ENCODE data around the gene PPP1R10. TPM values are rescaled to one million over a fixed set of nuclear protein-coding genes. Genes with fewer than 3 reads are reported as not detected.
A peak's percentile ranks its signal among the peaks of the same experiment; 100 is the strongest.

Gene PPP1R10
- total and polyA plus RNA-seq, 2 of the 13 experiments (the other 11 are each of a cell fraction or from before 2014, with no cell fraction given) = 26.3 to 38.4 TPM

DNA sequence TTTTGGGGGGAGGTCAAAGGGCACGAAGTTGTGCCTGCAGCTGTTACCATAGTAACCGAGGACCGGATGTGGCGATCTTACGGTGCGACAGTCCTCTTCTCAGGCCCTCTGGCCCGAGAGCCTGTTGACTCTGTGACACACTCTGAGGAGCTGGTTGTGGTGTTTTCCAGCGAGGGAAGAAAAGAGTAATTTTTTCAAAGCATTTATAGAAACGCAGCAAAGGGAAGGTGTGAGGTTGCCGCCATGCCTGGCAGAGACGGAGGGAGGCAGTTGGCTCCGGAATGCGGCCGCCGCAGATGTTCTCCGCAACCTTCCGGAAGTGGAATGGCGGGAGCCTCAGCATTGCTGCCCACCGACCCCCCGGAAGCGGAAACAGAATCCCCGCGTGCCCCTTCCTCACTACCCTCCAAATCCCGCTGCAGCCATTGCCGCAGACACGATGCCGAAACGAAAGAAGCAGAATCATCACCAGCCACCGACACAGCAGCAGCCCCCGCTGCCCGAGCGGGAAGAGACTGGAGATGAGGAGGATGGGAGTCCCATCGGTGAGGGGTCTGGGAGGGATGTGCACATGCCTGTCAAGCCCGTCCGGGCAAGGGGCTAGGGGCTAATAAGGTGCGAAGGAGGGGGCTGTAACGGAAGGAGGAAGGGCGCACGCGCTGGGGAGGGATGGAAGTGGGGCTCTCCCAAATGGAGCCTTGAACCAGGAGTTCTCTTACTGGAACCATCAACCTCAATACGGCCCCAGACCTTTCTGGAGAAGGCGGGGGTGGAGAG is 59.9 kb downstream of the PPP1R10 start, which contains the start of gene PRR3 (continued):
- TF ChIP-seq, protein P1, sequence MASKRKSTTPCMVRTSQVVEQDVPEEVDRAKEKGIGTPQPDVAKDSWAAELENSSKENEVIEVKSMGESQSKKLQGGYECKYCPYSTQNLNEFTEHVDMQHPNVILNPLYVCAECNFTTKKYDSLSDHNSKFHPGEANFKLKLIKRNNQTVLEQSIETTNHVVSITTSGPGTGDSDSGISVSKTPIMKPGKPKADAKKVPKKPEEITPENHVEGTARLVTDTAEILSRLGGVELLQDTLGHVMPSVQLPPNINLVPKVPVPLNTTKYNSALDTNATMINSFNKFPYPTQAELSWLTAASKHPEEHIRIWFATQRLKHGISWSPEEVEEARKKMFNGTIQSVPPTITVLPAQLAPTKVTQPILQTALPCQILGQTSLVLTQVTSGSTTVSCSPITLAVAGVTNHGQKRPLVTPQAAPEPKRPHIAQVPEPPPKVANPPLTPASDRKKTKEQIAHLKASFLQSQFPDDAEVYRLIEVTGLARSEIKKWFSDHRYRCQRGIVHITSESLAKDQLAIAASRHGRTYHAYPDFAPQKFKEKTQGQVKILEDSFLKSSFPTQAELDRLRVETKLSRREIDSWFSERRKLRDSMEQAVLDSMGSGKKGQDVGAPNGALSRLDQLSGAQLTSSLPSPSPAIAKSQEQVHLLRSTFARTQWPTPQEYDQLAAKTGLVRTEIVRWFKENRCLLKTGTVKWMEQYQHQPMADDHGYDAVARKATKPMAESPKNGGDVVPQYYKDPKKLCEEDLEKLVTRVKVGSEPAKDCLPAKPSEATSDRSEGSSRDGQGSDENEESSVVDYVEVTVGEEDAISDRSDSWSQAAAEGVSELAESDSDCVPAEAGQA (IDR thresholded peaks at IDR 0.05; ENCODE audit: low read depth) = peak; percentile 93
- TF ChIP-seq, protein P1 (CRISPR knock-in tag; IDR thresholded peaks at IDR 0.05; ENCODE audit: borderline replicate concordance) = no peak
- no peak; the same call in 1 of the 2 replicates for TF ChIP-seq ZNF766 (CRISPR knock-in tag; IDR thresholded peaks at IDR 0.05; ENCODE audit: borderline replicate concordance)
- TF ChIP-seq ZSCAN9 (CRISPR knock-in tag; IDR thresholded peaks at IDR 0.05; ENCODE audit: borderline replicate concordance) = peak; percentile 84; the same call in 1 of the 2 replicates
- TF ChIP-seq, protein P2, sequence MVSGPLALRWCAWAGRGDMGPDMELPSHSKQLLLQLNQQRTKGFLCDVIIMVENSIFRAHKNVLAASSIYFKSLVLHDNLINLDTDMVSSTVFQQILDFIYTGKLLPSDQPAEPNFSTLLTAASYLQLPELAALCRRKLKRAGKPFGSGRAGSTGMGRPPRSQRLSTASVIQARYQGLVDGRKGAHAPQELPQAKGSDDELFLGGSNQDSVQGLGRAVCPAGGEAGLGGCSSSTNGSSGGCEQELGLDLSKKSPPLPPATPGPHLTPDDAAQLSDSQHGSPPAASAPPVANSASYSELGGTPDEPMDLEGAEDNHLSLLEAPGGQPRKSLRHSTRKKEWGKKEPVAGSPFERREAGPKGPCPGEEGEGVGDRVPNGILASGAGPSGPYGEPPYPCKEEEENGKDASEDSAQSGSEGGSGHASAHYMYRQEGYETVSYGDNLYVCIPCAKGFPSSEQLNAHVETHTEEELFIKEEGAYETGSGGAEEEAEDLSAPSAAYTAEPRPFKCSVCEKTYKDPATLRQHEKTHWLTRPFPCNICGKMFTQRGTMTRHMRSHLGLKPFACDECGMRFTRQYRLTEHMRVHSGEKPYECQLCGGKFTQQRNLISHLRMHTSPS (CRISPR knock-in tag; IDR thresholded peaks at IDR 0.05; ENCODE audit: low read depth) = no peak
- TF ChIP-seq, protein P3, sequence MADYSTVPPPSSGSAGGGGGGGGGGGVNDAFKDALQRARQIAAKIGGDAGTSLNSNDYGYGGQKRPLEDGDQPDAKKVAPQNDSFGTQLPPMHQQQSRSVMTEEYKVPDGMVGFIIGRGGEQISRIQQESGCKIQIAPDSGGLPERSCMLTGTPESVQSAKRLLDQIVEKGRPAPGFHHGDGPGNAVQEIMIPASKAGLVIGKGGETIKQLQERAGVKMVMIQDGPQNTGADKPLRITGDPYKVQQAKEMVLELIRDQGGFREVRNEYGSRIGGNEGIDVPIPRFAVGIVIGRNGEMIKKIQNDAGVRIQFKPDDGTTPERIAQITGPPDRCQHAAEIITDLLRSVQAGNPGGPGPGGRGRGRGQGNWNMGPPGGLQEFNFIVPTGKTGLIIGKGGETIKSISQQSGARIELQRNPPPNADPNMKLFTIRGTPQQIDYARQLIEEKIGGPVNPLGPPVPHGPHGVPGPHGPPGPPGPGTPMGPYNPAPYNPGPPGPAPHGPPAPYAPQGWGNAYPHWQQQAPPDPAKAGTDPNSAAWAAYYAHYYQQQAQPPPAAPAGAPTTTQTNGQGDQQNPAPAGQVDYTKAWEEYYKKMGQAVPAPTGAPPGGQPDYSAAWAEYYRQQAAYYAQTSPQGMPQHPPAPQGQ (CRISPR knock-in tag; IDR thresholded peaks at IDR 0.05; ENCODE audit: borderline replicate concordance) = no peak; the same call in 1 of the 2 replicates
- TF ChIP-seq AGO2 (optimal IDR thresholded peaks at IDR 0.05; ENCODE audit: low read depth, low read length) = peak; percentile 90
- no peak; the same call in 1 of the 2 replicates for TF ChIP-seq ZNF3 (CRISPR knock-in tag; IDR thresholded peaks at IDR 0.05)
- peak; percentile 20; the same call in 1 of the 2 replicates for TF ChIP-seq ZBTB1 (CRISPR knock-in tag; IDR thresholded peaks at IDR 0.05; ENCODE audit: borderline replicate concordance)
- TF ChIP-seq KLF12 (CRISPR knock-in tag; IDR thresholded peaks at IDR 0.05; ENCODE audit: borderline replicate concordance) = no peak
- TF ChIP-seq SATB2 (CRISPR knock-in tag; IDR thresholded peaks at IDR 0.05) = no peak; the same call in 1 of the 2 replicates
- no peak for TF ChIP-seq ZFP62 (CRISPR knock-in tag; IDR thresholded peaks at IDR 0.05)
- TF ChIP-seq KAT7 (CRISPR knock-in tag; IDR thresholded peaks at IDR 0.05; ENCODE audit: borderline replicate concordance) = peak; percentile 83
- peak; percentile 66 for TF ChIP-seq ZNF746 (CRISPR knock-in tag; IDR thresholded peaks at IDR 0.05)
- no peak for TF ChIP-seq ZNF24 (IDR thresholded peaks at IDR 0.05)
- TF ChIP-seq XRCC5 (optimal IDR thresholded peaks at IDR 0.05; ENCODE audit: low read length) = peak; percentile 81
- peak; percentile 97 for TF ChIP-seq NFATC3 (CRISPR knock-in tag; IDR thresholded peaks at IDR 0.05)
- peak; percentile 94 for TF ChIP-seq ZNF660 (CRISPR knock-in tag; IDR thresholded peaks at IDR 0.05; ENCODE audit: borderline replicate concordance, low read depth)
- TF ChIP-seq ZNF841 (CRISPR knock-in tag; IDR thresholded peaks at IDR 0.05; ENCODE audit: borderline replicate concordance) = peak; percentile 78; the same call in 1 of the 2 replicates
- TF ChIP-seq, protein P4, sequence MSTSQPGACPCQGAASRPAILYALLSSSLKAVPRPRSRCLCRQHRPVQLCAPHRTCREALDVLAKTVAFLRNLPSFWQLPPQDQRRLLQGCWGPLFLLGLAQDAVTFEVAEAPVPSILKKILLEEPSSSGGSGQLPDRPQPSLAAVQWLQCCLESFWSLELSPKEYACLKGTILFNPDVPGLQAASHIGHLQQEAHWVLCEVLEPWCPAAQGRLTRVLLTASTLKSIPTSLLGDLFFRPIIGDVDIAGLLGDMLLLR (CRISPR knock-in tag; IDR thresholded peaks at IDR 0.05) = peak; percentile 94
